ENCODE results near the gene PURA.

- TF ChIP-seq CTCF (IDR thresholded peaks at IDR 0.05) (no peak), POLR2A (IDR thresholded peaks at IDR 0.05) (no peak), POLR2AphosphoS5 (IDR thresholded peaks at IDR 0.05) (no peak)
Measured at GRCh38 chr5:140152022-140152999, 38.4 kb downstream of the PURA start.

Data from transverse colon (tissue), 4 donors.